Lung (tissue), 12 donors: ENCODE data around the gene ING1. TPM values are rescaled to one million over a fixed set of nuclear protein-coding genes. Genes with fewer than 3 reads are reported as not detected.

Source experiments
- ATAC-seq: fragments of 200-7000 bp; cut with Tn5 transposase; one replicate; pipeline ENCODE4 v1.9.1; 2020; ENCODE audit warnings: moderate number of reproducible peaks; ENCODE audit not compliant: insufficient read depth, low FRiP score
- DNase-seq, 3 donors: peaks; one replicate each; pipeline ENCODE4 v3.0.0-alpha.2; 2013 to 2017
- H3K27ac ChIP-seq, 2 donors: one replicate each; pipeline ENCODE4 v1.5.1; 2013; ENCODE audit warnings: mild to moderate bottlenecking in 2 of 2, moderate library complexity in 2 of 2, control low read depth in 1 of 2, inconsistent platforms in 1 of 2, low read depth in 1 of 2, low read length in 1 of 2
- H3K27me3 ChIP-seq, 3 donors: one replicate each; pipeline ENCODE4 v1.5.1; 2013; ENCODE audit warnings: low read length in 2 of 3; ENCODE audit not compliant: control insufficient read depth in 3 of 3, insufficient read depth in 3 of 3
- H3K36me3 ChIP-seq, 4 donors: one replicate each; pipeline ENCODE4 v1.5.1; 2013; ENCODE audit warnings: low read length in 4 of 4, mild to moderate bottlenecking in 1 of 4, moderate library complexity in 1 of 4; ENCODE audit not compliant: control insufficient read depth in 4 of 4, insufficient read depth in 4 of 4
- H3K4me1 ChIP-seq, 5 donors: one replicate each; pipeline ENCODE4 v1.5.1; 2013; ENCODE audit warnings: low read length in 5 of 5, mild to moderate bottlenecking in 2 of 5, moderate library complexity in 1 of 5; ENCODE audit not compliant: control insufficient read depth in 5 of 5, insufficient read depth in 5 of 5
- H3K4me3 ChIP-seq: one replicate; pipeline ENCODE4 v1.5.1; 2013; ENCODE audit warnings: mild to moderate bottlenecking, control low read depth, moderate library complexity
- H3K9ac ChIP-seq, 2 donors: one replicate each; pipeline ENCODE4 v1.5.1; 2013; ENCODE audit warnings: low read length in 2 of 2, control low read depth in 1 of 2; ENCODE audit not compliant: insufficient read depth in 1 of 2
- H3K9me3 ChIP-seq, 4 donors: one replicate each; pipeline ENCODE4 v1.5.1; 2013; ENCODE audit warnings: low read length in 3 of 4, mild to moderate bottlenecking in 1 of 4, moderate library complexity in 1 of 4; ENCODE audit not compliant: control insufficient read depth in 4 of 4, insufficient read depth in 3 of 4
- WGBS, 2 donors: extraction: QIAGEN DNeasy Blood & Tissue Kit; methylation state at CpG; one replicate each; pipeline ENCODE4 v1.1.7; 2013; 5-methylcytosine and 5-hydroxymethylcytosine counted together
- polyA plus RNA-seq, 2 donors: library from polyadenylated mRNA; stranded (reverse); fragments of 200-250 nt; gene quantifications; one replicate each; pipeline ENCODE4 v1.2.1, GENCODE V29; 2013
- total RNA-seq, 2 donors: library from RNA; depleted of rRNA in 1 of 2; stranded (reverse); fragments of >200 nt in 1 of 2; gene quantifications; one replicate each; pipeline ENCODE4 v1.2.1, GENCODE V29; 2014 to 2021
- TF ChIP-seq, protein P1 (sequence below): IDR thresholded peaks from 2 replicates; pipeline ENCODE4 v1.5.1; 2012; ENCODE audit warnings: mild to moderate bottlenecking; ENCODE audit errors: control extremely low read depth, extremely low read depth
- donor health status: control.
- donor health status: control.
- donor health status: Bipolar disorder and iron deficiency.
- donor health status: healthy.
- donor health status: DM: yes; HTN: yes; CAD: no.

Gene ING1
- total and polyA plus RNA-seq, 4 donors = 8.8 to 20.6 (median 17.1) TPM

- DNase-seq (peak; percentile 100), ATAC-seq (peak; percentile 66)
- no peaks in the 10 kb centered on the region for H3K27me3 ChIP-seq
- peak overlapping the region; percentile 96 to 97 for H3K9ac ChIP-seq
- no peaks in the 10 kb centered on the region for H3K9me3 ChIP-seq
- H3K36me3 ChIP-seq = peaks cover 0 to 2% (median 0%) of the 10 kb centered on the region in 4 donors
- 0% methylated on average over 60 to 68 of the region's 68 CpGs for WGBS, 2 donors
- peaks cover 2 to 22% (median 8%) of the 10 kb centered on the region in 5 donors for H3K4me1 ChIP-seq
- TF ChIP-seq, protein P1, sequence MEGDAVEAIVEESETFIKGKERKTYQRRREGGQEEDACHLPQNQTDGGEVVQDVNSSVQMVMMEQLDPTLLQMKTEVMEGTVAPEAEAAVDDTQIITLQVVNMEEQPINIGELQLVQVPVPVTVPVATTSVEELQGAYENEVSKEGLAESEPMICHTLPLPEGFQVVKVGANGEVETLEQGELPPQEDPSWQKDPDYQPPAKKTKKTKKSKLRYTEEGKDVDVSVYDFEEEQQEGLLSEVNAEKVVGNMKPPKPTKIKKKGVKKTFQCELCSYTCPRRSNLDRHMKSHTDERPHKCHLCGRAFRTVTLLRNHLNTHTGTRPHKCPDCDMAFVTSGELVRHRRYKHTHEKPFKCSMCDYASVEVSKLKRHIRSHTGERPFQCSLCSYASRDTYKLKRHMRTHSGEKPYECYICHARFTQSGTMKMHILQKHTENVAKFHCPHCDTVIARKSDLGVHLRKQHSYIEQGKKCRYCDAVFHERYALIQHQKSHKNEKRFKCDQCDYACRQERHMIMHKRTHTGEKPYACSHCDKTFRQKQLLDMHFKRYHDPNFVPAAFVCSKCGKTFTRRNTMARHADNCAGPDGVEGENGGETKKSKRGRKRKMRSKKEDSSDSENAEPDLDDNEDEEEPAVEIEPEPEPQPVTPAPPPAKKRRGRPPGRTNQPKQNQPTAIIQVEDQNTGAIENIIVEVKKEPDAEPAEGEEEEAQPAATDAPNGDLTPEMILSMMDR = no peak
- H3K4me3 ChIP-seq = peak overlapping the region; percentile 84
- peak overlapping the region; percentile 96 to 97 for H3K27ac ChIP-seq
Observed at GRCh38 chr13:110712849-110713641, 455 bp upstream of the ING1 start.

- Histone ChIP-seq H3K27ac (peak overlapping the region; percentile 96 to 97), H3K9ac (peak overlapping the region; percentile 80 to 85), H3K4me1 (peaks cover 4 to 24% (median 8%) of the 10 kb centered on the region in 5 donors), H3K9me3 (no peaks in the 10 kb centered on the region), H3K36me3 (peaks cover 0 to 6% (median under 1%) of the 10 kb centered on the region in 4 donors), H3K4me3 (peak overlapping the region; percentile 89), H3K27me3 (no peaks in the 10 kb centered on the region)
- DNase-seq (peak; percentile 65 to 68 (median 67)), ATAC-seq (no peak)
- 1% methylated on average over 79 to 86 of the region's 86 CpGs for WGBS, 2 donors
- TF ChIP-seq, protein P1 = no peak
Observed at GRCh38 chr13:110713981-110714796, 689 bp downstream of the ING1 start.

- Histone ChIP-seq H3K36me3 (peaks cover 0 to 13% (median 4%) of the 10 kb centered on the region in 4 donors), H3K4me3 (peak overlapping the region; percentile 89), H3K9me3 (peaks cover 0 to 3% (median 0%) of the 10 kb centered on the region in 4 donors), H3K27ac (peak overlapping the region; percentile 96 to 97), H3K9ac (peak overlapping the region; percentile 57 to 98), H3K4me1 (peaks cover 4 to 24% (median 8%) of the 10 kb centered on the region in 5 donors), H3K27me3 (no peaks in the 10 kb centered on the region)
- ATAC-seq = no peak
- WGBS, 2 donors = 0 to 1% methylated on average over 46 to 49 of the region's 49 CpGs
- DNase-seq = peak; percentile 74 to 81 (median 79)
- TF ChIP-seq, protein P1 = no peak
Observed at GRCh38 chr13:110714797-110715394, 1.4 kb downstream of the ING1 start.
